WTC11 (cell line): ENCODE data around the gene LRRC4. TPM values are rescaled to one million over a fixed set of nuclear protein-coding genes. Genes with fewer than 3 reads are reported as not detected.

Experiments used
- ATAC-seq: fragments of 200-7000 bp; cut with Tn5 transposase; 2 replicates; pipeline ENCODE4 v1.10.0; 2021; ENCODE audit warnings: mild to moderate bottlenecking, moderate library complexity
- CTCF ChIA-PET: fragments of 300-600 bp; sonication (Branson Sonifier 250); formaldehyde crosslinking; loops from one replicate; lab custom pipeline; 2021; ENCODE audit warnings: antibody characterized with exemption; lab: Charles Lee
- POLR2A ChIA-PET: fragments of 350-600 bp; sonication (Branson Sonifier 250); formaldehyde crosslinking; loops from one replicate; lab custom pipeline; 2021; ENCODE audit warnings: antibody characterized with exemption; lab: Charles Lee
- DNase-seq: peaks from one replicate; pipeline ENCODE4 v3.0.0; 2021; ENCODE audit warnings: low spot score
- H3K27ac Mint-ChIP-seq: 2 replicates; pipeline ENCODE4 v1.8.0; 2021; ENCODE audit warnings: mixed read lengths
- H3K27me3 Mint-ChIP-seq: 2 replicates; pipeline ENCODE4 v1.8.0; 2021; ENCODE audit warnings: low read depth, mild to moderate bottlenecking, moderate library complexity, mixed read lengths
- H3K36me3 Mint-ChIP-seq: 2 replicates; pipeline ENCODE4 v1.8.0; 2021; ENCODE audit warnings: mixed read lengths
- H3K4me1 Mint-ChIP-seq: 2 replicates; pipeline ENCODE4 v1.8.0; 2022; ENCODE audit warnings: mixed read lengths
- H3K4me3 Mint-ChIP-seq: 2 replicates; pipeline ENCODE4 v1.8.0; 2021; ENCODE audit warnings: mild to moderate bottlenecking, moderate library complexity, mixed read lengths
- H3K9me3 Mint-ChIP-seq: 2 replicates; pipeline ENCODE4 v1.8.0; 2021; ENCODE audit warnings: mixed read lengths
- ATF1 ChIP-seq: sonication (generic); formaldehyde crosslinking; IDR thresholded peaks from 2 replicates; pipeline ENCODE4 v1.8.1; 2023; ENCODE audit warnings: mild to moderate bottlenecking, moderate library complexity, missing genetic modification reagents
- CDX4 ChIP-seq: fragments of 250-450 bp; sonication (Bioruptor Pico); IDR thresholded peaks from 2 replicates; pipeline ENCODE4 v1.9.0; 2021; ENCODE audit warnings: moderate library complexity, mild to moderate bottlenecking, inconsistent platforms, borderline replicate concordance
- CREM ChIP-seq: sonication (generic); formaldehyde crosslinking; IDR thresholded peaks from 2 replicates; pipeline ENCODE4 v1.8.1; 2022; ENCODE audit warnings: mild to moderate bottlenecking, missing genetic modification reagents, moderate library complexity
- E2F4 ChIP-seq: sonication (generic); formaldehyde crosslinking; IDR thresholded peaks from 2 replicates; pipeline ENCODE4 v1.8.1; 2022; ENCODE audit warnings: low read depth, mild to moderate bottlenecking, moderate library complexity, missing genetic modification reagents, borderline replicate concordance
- ESRRA ChIP-seq: sonication (generic); formaldehyde crosslinking; IDR thresholded peaks from 2 replicates; pipeline ENCODE4 v1.8.1; 2022; ENCODE audit warnings: mild to moderate bottlenecking, missing genetic modification reagents, borderline replicate concordance
- GABPB1 ChIP-seq: sonication (generic); formaldehyde crosslinking; IDR thresholded peaks from 2 replicates; pipeline ENCODE4 v1.8.1; 2023; ENCODE audit warnings: mild to moderate bottlenecking, missing genetic modification reagents
- GRHL2 ChIP-seq: fragments of 250-450 bp; sonication (Bioruptor Pico); IDR thresholded peaks from 2 replicates; pipeline ENCODE4 v1.8.0; 2022; ENCODE audit warnings: mild to moderate bottlenecking, moderate library complexity; ENCODE audit not compliant: insufficient replicate concordance, severe bottlenecking
- KAT7 ChIP-seq: sonication (generic); formaldehyde crosslinking; IDR thresholded peaks from 2 replicates; pipeline ENCODE4 v1.8.1; 2023; ENCODE audit warnings: missing genetic modification reagents, mild to moderate bottlenecking, borderline replicate concordance
- MXD4 ChIP-seq: fragments of 250-450 bp; sonication (Bioruptor Pico); IDR thresholded peaks from 2 replicates; pipeline ENCODE4 v1.8.0; 2021; ENCODE audit warnings: mild to moderate bottlenecking, moderate library complexity, borderline replicate concordance
- NFYB ChIP-seq: sonication (generic); formaldehyde crosslinking; conservative IDR thresholded peaks from 2 replicates; pipeline ENCODE4 v1.8.0; 2022; ENCODE audit warnings: low read depth, missing genetic modification reagents
- OVOL2 ChIP-seq: fragments of 250-450 bp; sonication (Bioruptor Pico); IDR thresholded peaks from 2 replicates; pipeline ENCODE4 v1.9.0; 2021; ENCODE audit warnings: mild to moderate bottlenecking, borderline replicate concordance
- SMAD3 ChIP-seq: sonication (generic); formaldehyde crosslinking; IDR thresholded peaks from 2 replicates; pipeline ENCODE4 v1.8.0; 2022; ENCODE audit warnings: missing genetic modification reagents, mild to moderate bottlenecking, borderline replicate concordance
- SOX15 ChIP-seq: fragments of 250-450 bp; sonication (Bioruptor Pico); IDR thresholded peaks from 2 replicates; pipeline ENCODE4 v1.9.0; 2021; ENCODE audit warnings: mild to moderate bottlenecking
- STAT6 ChIP-seq: sonication (generic); formaldehyde crosslinking; conservative IDR thresholded peaks from 2 replicates; pipeline ENCODE4 v1.8.1; 2023; ENCODE audit warnings: mild to moderate bottlenecking, low read depth, missing genetic modification reagents, moderate library complexity
- TCF7 ChIP-seq: sonication (generic); formaldehyde crosslinking; IDR thresholded peaks from 2 replicates; pipeline ENCODE4 v1.8.0; 2022; ENCODE audit warnings: mild to moderate bottlenecking, low read depth, missing genetic modification reagents, moderate library complexity
- USF2 ChIP-seq: sonication (generic); formaldehyde crosslinking; IDR thresholded peaks from 2 replicates; pipeline ENCODE4 v1.8.1; 2023; ENCODE audit warnings: mild to moderate bottlenecking, missing genetic modification reagents, moderate library complexity
- ZNF263 ChIP-seq: sonication (generic); formaldehyde crosslinking; IDR thresholded peaks from 2 replicates; pipeline ENCODE4 v1.8.1; 2022; ENCODE audit warnings: low read depth, mild to moderate bottlenecking, moderate library complexity, missing genetic modification reagents
- ZNF281 ChIP-seq: sonication (generic); formaldehyde crosslinking; IDR thresholded peaks from 2 replicates; pipeline ENCODE4 v1.8.0; 2023; ENCODE audit warnings: mild to moderate bottlenecking, missing genetic modification reagents
- ZNF425 ChIP-seq: fragments of 250-450 bp; sonication (Bioruptor Pico); conservative IDR thresholded peaks from 2 replicates; pipeline ENCODE4 v1.9.0; 2021; ENCODE audit warnings: mild to moderate bottlenecking
- total RNA-seq: library from RNA; stranded (reverse); gene quantifications from 3 replicates; pipeline ENCODE4 v1.2.3, GENCODE V29; 2021

LRRC4 gene
- total RNA-seq, 1 experiment from 2014 or later, result 14.9 TPM

- ATAC-seq, result peak; percentile 13
- peaks cover 14% of the 10 kb centered on the region for H3K4me1 Mint-ChIP-seq
- H3K27ac Mint-ChIP-seq, result no peak overlapping the region
- ChIA-PET CTCF (interaction anchor here (0.6 to 2.1 kb wide), 9 partner anchors 14 to 322 kb away, joined by 3 to 7 read pairs (median 5); no protein-coding TSS in a partner anchor), POLR2A (no interaction called here)
- no peak for DNase-seq
- H3K36me3 Mint-ChIP-seq, result no peaks in the 10 kb centered on the region
- H3K4me3 Mint-ChIP-seq, result no peak overlapping the region
- no peaks in the 10 kb centered on the region for H3K27me3 Mint-ChIP-seq
- no peak for TF ChIP-seq TCF7
- no peak for TF ChIP-seq CDX4 (CRISPR knock-in tag)
- TF ChIP-seq E2F4 (CRISPR knock-in tag), result no peak
- no peak for TF ChIP-seq OVOL2 (CRISPR knock-in tag)
- TF ChIP-seq GRHL2 (CRISPR knock-in tag), result no peak
- TF ChIP-seq USF2 (CRISPR knock-in tag), result no peak
- TF ChIP-seq ESRRA (CRISPR knock-in tag), result no peak
- no peak for TF ChIP-seq ATF1
- no peak for TF ChIP-seq STAT6 (CRISPR knock-in tag)
- no peak for TF ChIP-seq GABPB1 (CRISPR knock-in tag)
- TF ChIP-seq, all 79 proteins: peak for 0
- H3K9me3 Mint-ChIP-seq, result no peaks in the 10 kb centered on the region
These were observed 28.1 kb upstream of the LRRC4 start for GRCh38 chr7:128059143-128059988.

- ChIA-PET POLR2A (no interaction called here), CTCF (no interaction called here)
- H3K36me3 Mint-ChIP-seq, result no peaks in the 10 kb centered on the region
- TF ChIP-seq NFYB (CRISPR knock-in tag) (no peak), CREM (CRISPR knock-in tag) (no peak), SOX15 (no peak), ATF1 (no peak), ZNF281 (CRISPR knock-in tag) (no peak), KAT7 (CRISPR knock-in tag) (no peak), ZNF425 (CRISPR knock-in tag) (no peak), GRHL2 (CRISPR knock-in tag) (no peak), SMAD3 (CRISPR knock-in tag) (no peak), ZNF263 (CRISPR knock-in tag) (no peak), MXD4 (CRISPR knock-in tag) (no peak)
- H3K9me3 Mint-ChIP-seq, result no peaks in the 10 kb centered on the region
- ATAC-seq, result no peak
- H3K27ac Mint-ChIP-seq, result no peak overlapping the region
- DNase-seq, result no peak
- H3K4me3 Mint-ChIP-seq, result no peak overlapping the region
- H3K4me1 Mint-ChIP-seq, result peaks cover 14% of the 10 kb centered on the region
- no peaks in the 10 kb centered on the region for H3K27me3 Mint-ChIP-seq
These were observed 26.7 kb upstream of the LRRC4 start for GRCh38 chr7:128057909-128058308.
